Activated CD8-positive, alpha-beta T cell treated with anti-CD3 and anti-CD28 coated beads for 36 hours (primary cell): ENCODE measurements around the gene RPL4. TPM values are rescaled to one million over a fixed set of nuclear protein-coding genes. Genes with fewer than 3 reads are reported as not detected.

ENCODE experiments used
- ATAC-seq: fragments of 200-7000 bp; cut with Tn5 transposase; one replicate; pipeline ENCODE4 v1.10.0; 2021; ENCODE audit warnings: mild to moderate bottlenecking, moderate library complexity
- CTCF ChIA-PET: fragments of 350-600 bp; sonication (Branson Sonifier 250); formaldehyde crosslinking; loops from one replicate; lab custom pipeline; 2021; ENCODE audit warnings: antibody characterized with exemption; lab: Charles Lee
- POLR2A ChIA-PET: fragments of 350-600 bp; sonication (Branson Sonifier 250); formaldehyde crosslinking; loops from one replicate; lab custom pipeline; 2021; ENCODE audit warnings: antibody characterized with exemption; lab: Charles Lee
- DNase-seq: peaks from one replicate; pipeline ENCODE4 v3.0.0-alpha.2; 2020
- H3K27ac Mint-ChIP-seq: one replicate; pipeline ENCODE4 v1.8.0; 2021; ENCODE audit warnings: mild to moderate bottlenecking, mixed read lengths
- H3K27me3 Mint-ChIP-seq: one replicate; pipeline ENCODE4 v1.8.0; 2021; ENCODE audit warnings: mixed read lengths
- H3K36me3 Mint-ChIP-seq: one replicate; pipeline ENCODE4 v1.8.0; 2021; ENCODE audit warnings: low read depth, mixed read lengths
- H3K4me1 Mint-ChIP-seq: one replicate; pipeline ENCODE4 v1.8.0; 2021; ENCODE audit warnings: low read depth, mixed read lengths
- H3K4me3 Mint-ChIP-seq: one replicate; pipeline ENCODE4 v1.8.0; 2021; ENCODE audit warnings: mild to moderate bottlenecking, moderate library complexity, mixed read lengths
- H3K9me3 Mint-ChIP-seq: one replicate; pipeline ENCODE4 v1.8.0; 2021; ENCODE audit warnings: mixed read lengths
- intact Hi-C: fragments of 100-400 bp; cut with micrococcal nuclease; formaldehyde crosslinking; loops from one replicate; pipeline ENCODE4 v1.10.0; 2022
- total RNA-seq, 2 experiments: library from RNA; stranded (reverse); gene quantifications; one replicate each; pipeline ENCODE4 v1.2.3, GENCODE V29; 2021
- TF ChIP-seq, protein P1 (sequence below): fragments of 200-600 bp; IDR thresholded peaks from one replicate; pipeline ENCODE4 v1.8.0; 2022; ENCODE audit warnings: antibody characterized with exemption, mild to moderate bottlenecking

RPL4 gene
- total RNA-seq, 2 experiments from 2014 or later = 5,254 to 5,310 TPM

DNA sequence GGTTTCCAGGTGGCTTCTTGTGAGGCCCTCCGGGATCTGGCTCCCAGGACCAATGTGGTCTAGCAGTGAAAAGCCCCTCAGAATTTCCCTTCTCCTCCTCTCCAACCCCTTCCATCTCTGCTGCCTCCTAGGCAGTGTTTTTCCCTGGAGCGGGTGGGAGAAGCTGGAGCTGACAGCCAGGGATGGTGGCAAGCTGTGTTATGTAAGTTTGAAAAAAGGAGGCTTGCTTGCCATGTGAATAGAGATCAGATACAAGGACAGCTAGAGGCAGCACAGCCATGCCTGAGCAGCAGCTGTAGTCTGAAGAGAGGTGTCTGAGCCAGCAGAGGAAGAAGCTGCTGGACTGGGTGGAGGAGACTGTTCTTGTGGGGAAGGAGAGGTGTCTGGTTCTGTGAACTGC lies 27.6 kb downstream of the RPL4 start:
- ChIA-PET POLR2A (interaction anchor here (0.6 to 1.1 kb wide), 3 partner anchors 15 to 147 kb away, joined by 4 to 8 read pairs (median 4); partner anchors contain the start of gene SNAPC5), CTCF (no interaction called here)
- no peaks in the 10 kb centered on the region for H3K9me3 Mint-ChIP-seq
- ATAC-seq = no peak
- peaks cover 28% of the 10 kb centered on the region for H3K36me3 Mint-ChIP-seq
- H3K4me3 Mint-ChIP-seq = no peak overlapping the region
- peaks cover 42% of the 10 kb centered on the region for H3K4me1 Mint-ChIP-seq
- no peak for DNase-seq
- TF ChIP-seq, protein P1, sequence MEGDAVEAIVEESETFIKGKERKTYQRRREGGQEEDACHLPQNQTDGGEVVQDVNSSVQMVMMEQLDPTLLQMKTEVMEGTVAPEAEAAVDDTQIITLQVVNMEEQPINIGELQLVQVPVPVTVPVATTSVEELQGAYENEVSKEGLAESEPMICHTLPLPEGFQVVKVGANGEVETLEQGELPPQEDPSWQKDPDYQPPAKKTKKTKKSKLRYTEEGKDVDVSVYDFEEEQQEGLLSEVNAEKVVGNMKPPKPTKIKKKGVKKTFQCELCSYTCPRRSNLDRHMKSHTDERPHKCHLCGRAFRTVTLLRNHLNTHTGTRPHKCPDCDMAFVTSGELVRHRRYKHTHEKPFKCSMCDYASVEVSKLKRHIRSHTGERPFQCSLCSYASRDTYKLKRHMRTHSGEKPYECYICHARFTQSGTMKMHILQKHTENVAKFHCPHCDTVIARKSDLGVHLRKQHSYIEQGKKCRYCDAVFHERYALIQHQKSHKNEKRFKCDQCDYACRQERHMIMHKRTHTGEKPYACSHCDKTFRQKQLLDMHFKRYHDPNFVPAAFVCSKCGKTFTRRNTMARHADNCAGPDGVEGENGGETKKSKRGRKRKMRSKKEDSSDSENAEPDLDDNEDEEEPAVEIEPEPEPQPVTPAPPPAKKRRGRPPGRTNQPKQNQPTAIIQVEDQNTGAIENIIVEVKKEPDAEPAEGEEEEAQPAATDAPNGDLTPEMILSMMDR = no peak
- H3K27me3 Mint-ChIP-seq = no peaks in the 10 kb centered on the region
- intact Hi-C loops = no loop called here
- peak overlapping the region; percentile 76 for H3K27ac Mint-ChIP-seq

DNA sequence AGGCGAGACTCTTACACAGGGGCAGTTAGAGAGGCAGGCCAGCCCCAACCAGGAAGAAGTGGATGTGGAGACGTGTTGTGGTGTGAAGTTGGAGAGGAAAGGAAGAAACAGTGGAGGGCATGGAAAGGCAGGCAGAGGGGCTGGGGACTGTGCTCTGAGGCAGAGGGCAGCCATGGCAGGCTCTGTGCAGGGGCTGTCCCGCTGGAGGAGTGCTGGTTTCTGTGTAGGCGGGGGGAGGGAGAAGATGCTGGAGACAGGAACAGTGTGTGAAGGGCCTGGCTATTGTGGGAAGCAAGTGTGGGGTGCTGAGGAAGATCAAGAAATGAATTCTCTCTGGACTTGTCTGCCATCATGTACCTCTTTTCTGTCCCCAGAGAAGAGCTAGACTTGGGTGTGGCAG lies 28.1 kb downstream of the RPL4 start:
- H3K27me3 Mint-ChIP-seq = no peaks in the 10 kb centered on the region
- POLR2A ChIA-PET = interaction anchor here (0.9 to 1.1 kb wide), 3 partner anchors 15 to 27 kb away, joined by 4 to 8 read pairs (median 4); partner anchors contain the start of gene SNAPC5
- H3K4me3 Mint-ChIP-seq = no peak overlapping the region
- TF ChIP-seq, protein P1 = no peak
- H3K9me3 Mint-ChIP-seq = no peaks in the 10 kb centered on the region
- ATAC-seq (no peak), DNase-seq (peak; percentile 16)
- peaks cover 43% of the 10 kb centered on the region for H3K4me1 Mint-ChIP-seq
- peak overlapping the region; percentile 76 for H3K27ac Mint-ChIP-seq
- intact Hi-C loops = no loop called here
- peaks cover 24% of the 10 kb centered on the region for H3K36me3 Mint-ChIP-seq
- CTCF ChIA-PET = no interaction called here

DNA sequence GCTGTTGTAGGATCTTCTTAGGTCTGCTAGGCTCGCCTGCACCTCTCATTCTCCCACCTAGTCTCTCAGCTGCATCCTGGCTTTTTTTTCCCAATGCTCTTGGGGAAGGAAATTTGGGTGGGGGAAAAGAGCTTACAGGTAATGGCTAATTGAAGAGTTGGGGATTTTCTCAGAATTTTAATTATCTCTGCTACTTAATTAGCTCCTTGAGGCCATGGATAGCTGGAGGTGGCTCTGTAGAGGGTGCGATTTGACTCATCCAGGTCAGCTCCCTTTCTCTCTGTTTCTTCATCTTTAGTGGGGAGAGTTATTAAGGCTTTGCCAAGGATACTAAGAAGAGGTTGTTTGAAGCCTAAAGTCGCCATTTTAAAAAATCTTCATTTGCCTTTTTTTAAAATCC lies 29.7 kb downstream of the RPL4 start:
- POLR2A ChIA-PET = interaction anchor here (0.6 to 1.6 kb wide), 5 partner anchors 14 to 87 kb away, joined by 3 to 4 read pairs (median 3); partner anchors contain the start of gene ZWILCH
- H3K27ac Mint-ChIP-seq = peak overlapping the region; percentile 40

DNA sequence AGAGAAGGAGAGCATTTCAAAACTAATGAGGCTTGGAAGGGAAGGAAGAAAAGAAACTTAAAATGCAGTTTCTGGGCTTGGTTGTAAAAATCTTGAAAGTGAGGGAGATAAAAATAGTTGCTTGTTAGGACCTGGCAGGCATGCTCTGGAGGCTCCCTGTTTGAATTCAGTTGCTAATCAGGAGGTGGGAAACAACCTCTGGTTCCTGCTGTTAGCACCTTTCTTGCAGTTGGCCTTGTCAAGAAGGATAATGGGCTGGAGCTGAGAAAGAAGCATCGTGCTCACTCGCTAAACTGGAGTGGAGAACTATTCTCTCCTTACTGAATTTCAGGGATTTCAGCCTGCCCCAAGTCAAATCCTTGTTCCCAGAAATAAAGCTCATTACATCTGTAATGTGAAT lies 30.5 kb downstream of the RPL4 start:
- intact Hi-C loops = no loop called here

More for the DNA sequence above, 29.7 kb downstream of the RPL4 start:
- no peaks in the 10 kb centered on the region for H3K27me3 Mint-ChIP-seq
- no peak for ATAC-seq
- H3K4me3 Mint-ChIP-seq = no peak overlapping the region
- H3K9me3 Mint-ChIP-seq = no peaks in the 10 kb centered on the region
- DNase-seq = no peak
- peaks cover 21% of the 10 kb centered on the region for H3K36me3 Mint-ChIP-seq
- peaks cover 58% of the 10 kb centered on the region for H3K4me1 Mint-ChIP-seq
- CTCF ChIA-PET = interaction anchor here (1.4 kb wide), 1 partner anchor 18 kb away, joined by 3 read pairs; no protein-coding TSS in a partner anchor
- intact Hi-C loops = no loop called here
- TF ChIP-seq, protein P1 = no peak

More for the DNA sequence above, 30.5 kb downstream of the RPL4 start:
- H3K4me1 Mint-ChIP-seq = peaks cover 56% of the 10 kb centered on the region
- H3K9me3 Mint-ChIP-seq = no peaks in the 10 kb centered on the region
- ChIA-PET CTCF (interaction anchor here (1.4 kb wide), 1 partner anchor 18 kb away, joined by 3 read pairs; no protein-coding TSS in a partner anchor), POLR2A (interaction anchor here (0.8 to 1.6 kb wide), 3 partner anchors 15 to 86 kb away, joined by 3 to 4 read pairs (median 3); no protein-coding TSS in a partner anchor)
- no peak overlapping the region for H3K4me3 Mint-ChIP-seq
- H3K36me3 Mint-ChIP-seq = peaks cover 21% of the 10 kb centered on the region
- H3K27me3 Mint-ChIP-seq = no peaks in the 10 kb centered on the region
- no peak overlapping the region for H3K27ac Mint-ChIP-seq
- ATAC-seq (no peak), DNase-seq (no peak)
- TF ChIP-seq, protein P1 = no peak
